Astrocyte of the cerebellum (primary cell): Measurements from ENCODE around the gene PEX7.

Source experiments
- DNase-seq: peaks from one replicate; pipeline ENCODE4 v3.0.0-alpha.2; 2011; ENCODE audit warnings: low read depth
- H3K4me3 ChIP-seq: 2 replicates; pipeline ENCODE4 v1.5.1; 2011; ENCODE audit warnings: mild to moderate bottlenecking, low read depth, low read length, moderate library complexity
- CTCF ChIP-seq: IDR thresholded peaks from 2 replicates; pipeline ENCODE4 v1.5.1; 2012; ENCODE audit warnings: low read length, low read depth, moderate library complexity, mild to moderate bottlenecking; ENCODE audit errors: missing control alignments
- in situ Hi-C: cut with HindIII; loops from 2 replicates; pipeline ENCODE4 v1.10.0; 2017; ENCODE audit warnings: low sequenced_read_pairs

Gene PEX7

GRCh38 chr6:136859430-136859829 lies 37.0 kb downstream of the PEX7 start:
- DNase-seq: no peak
- in situ Hi-C loops: no loop called here
- H3K4me3 ChIP-seq: no peak overlapping the region
- TF ChIP-seq CTCF: no peak

GRCh38 chr6:136860043-136860442 lies 37.7 kb downstream of the PEX7 start:
- no peak for TF ChIP-seq CTCF
- in situ Hi-C loops: no loop called here
- DNase-seq: no peak
- H3K4me3 ChIP-seq: no peak overlapping the region

GRCh38 chr6:136862662-136863061 lies 40.3 kb downstream of the PEX7 start:
- in situ Hi-C loops: no loop called here
- DNase-seq: no peak
- no peak overlapping the region for H3K4me3 ChIP-seq
- no peak for TF ChIP-seq CTCF

GRCh38 chr6:136863752-136864151 lies 41.4 kb downstream of the PEX7 start:
- no peak overlapping the region for H3K4me3 ChIP-seq
- in situ Hi-C loops: no loop called here
- TF ChIP-seq CTCF: no peak
- no peak for DNase-seq

- in situ Hi-C loops: no loop called here
- TF ChIP-seq CTCF: no peak
- no peak for DNase-seq
- H3K4me3 ChIP-seq: no peak overlapping the region
These were observed 42.3 kb downstream of the PEX7 start for GRCh38 chr6:136864676-136865075.

- no peak for TF ChIP-seq CTCF
- no peak overlapping the region for H3K4me3 ChIP-seq
- no peak for DNase-seq
- in situ Hi-C loops: no loop called here
These were observed 44.6 kb downstream of the PEX7 start for GRCh38 chr6:136866872-136867416.

GRCh38 chr6:136869451-136869850 lies 47.1 kb downstream of the PEX7 start:
- H3K4me3 ChIP-seq: no peak overlapping the region
- in situ Hi-C loops: no loop called here
- no peak for DNase-seq
- no peak for TF ChIP-seq CTCF
